HG03342 (cell line): ENCODE results near the gene AKNA.
"Not testable (repeated sequence)": the region's sequence is repeated elsewhere in the genome, so short reads cannot be mapped to it uniquely, and the experiment has no call there.

Experiments used
- ATAC-seq: cut with Tn5 transposase; IDR thresholded peaks from one replicate; pipeline ENCODE4 v1.9.1; 2021; ENCODE audit warnings: mild to moderate bottlenecking, moderate library complexity; ENCODE audit not compliant: unreplicated experiment

Gene AKNA

DNA sequence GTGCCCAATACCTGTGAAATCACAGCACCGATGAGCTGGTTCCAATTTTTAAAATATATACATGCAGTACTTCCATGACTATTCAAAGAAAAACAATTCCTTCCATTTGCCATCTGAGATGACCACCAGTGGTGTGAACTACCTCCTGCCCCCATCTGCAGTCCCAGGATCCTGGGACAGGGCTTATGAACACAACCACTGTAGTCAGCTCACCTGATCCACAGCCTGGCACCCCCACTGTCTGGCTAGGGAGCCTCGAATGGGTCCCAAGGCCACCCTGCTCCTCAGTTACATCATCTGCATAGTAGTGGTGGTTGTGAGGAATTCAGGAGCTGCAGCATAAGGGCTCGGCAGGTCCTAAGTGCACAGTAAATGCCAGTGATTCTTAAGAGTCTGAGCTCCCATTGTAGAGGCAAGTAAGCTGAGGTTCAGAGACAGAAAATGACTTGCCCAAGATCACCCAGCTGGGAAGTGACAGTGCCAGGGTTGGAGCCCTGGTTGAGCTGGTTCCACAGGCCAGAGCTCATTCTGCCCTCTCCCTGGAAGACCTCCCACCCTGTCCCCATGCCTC, 62.0 kb downstream of the AKNA start:
- not testable (repeated sequence) for ATAC-seq

DNA sequence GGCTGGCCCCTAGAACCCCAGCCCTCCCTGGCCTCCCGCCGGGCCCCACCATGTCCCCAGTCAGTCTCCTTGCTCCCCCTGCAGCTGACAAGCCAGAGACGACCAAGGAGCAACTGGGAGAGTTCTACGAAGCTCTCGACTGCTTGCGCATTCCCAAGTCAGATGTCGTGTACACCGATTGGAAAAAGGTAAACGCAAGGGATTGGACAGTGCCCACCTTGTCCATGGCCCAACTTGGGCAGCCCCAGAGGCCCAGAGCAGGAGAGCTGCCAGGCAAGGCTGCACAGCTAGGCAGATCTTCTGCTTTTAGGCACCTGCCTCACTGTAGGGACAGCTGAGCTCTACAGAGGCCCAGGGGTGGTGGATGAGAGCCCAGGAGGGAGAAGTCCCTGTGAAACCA, 62.8 kb downstream of the AKNA start:
- ATAC-seq, result not testable (repeated sequence)

DNA sequence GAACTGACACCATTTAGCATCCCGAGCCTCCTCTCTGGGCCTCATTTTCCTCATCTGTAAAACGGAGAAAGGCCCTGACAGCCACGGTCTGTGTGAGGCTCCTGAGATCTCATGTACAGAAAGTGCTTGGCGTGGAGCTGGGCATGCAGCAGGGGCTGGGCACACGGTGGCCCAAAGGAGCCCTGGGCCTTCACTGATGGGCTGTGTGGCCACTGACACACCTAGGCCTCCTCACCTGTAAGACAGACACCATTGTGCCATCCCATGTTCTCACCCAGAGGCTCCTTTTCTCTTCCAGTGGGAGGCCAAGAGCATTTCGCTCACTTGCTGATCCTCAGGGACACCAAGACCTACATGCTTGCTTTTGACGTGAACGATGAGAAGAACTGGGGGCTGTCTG, 63.3 kb downstream of the AKNA start:
- ATAC-seq, result no peak

DNA sequence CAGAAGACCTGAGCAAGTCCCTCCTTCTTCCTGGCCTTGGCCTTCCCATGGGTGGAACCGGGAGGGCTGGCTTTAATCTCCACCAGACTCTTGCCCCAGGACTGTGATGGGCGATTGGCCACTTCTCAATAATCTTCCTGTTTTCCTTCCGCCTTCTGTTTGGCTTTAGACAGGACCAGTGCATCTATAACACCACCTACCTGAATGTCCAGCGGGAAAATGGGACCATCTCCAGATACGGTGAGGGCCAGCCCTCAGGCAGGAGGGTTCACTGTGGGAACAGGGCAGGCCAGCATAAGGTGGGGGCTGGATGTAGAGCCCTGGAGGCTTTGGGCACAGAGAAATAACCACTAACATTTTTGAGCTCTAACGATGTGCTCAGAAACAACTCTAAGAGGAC, 63.9 kb downstream of the AKNA start:
- not testable (repeated sequence) for ATAC-seq

DNA sequence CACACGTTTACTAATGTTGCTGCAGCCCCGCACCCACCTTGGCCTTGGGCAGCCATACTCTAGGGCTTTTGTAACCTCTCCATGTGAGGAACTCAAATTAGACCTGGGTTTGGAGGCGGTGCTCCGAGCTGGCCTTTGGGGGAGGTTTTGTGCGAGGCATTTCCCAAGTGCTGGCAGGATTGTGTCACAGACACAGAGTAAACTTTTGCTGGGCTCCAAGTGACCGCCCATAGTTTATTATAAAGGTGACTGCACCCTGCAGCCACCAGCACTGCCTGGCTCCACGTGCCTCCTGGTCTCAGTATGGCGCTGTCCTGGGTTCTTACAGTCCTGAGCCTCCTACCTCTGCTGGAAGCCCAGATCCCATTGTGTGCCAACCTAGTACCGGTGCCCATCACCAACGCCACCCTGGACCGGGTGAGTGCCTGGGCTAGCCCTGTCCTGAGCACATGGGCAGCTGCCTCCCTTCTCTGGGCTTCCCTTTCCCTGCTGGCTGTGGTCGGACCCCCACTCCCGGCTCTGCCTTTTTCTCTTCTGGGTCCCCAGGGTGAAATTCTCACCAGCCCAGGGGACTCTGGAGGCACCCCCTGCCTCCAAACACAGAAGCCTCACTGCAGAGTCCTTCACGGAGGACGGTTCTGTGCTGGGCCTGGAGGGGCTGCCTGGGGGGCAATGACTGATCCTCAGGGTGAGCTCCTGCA, 64.8 kb downstream of the AKNA start, which contains the start of gene ORM1:
Gene ORM1, plus strand, starts transcription at position 268 of the 701 bp plus-strand sequence. Its CDS starts 36 bp downstream, at position 304.
- not testable (repeated sequence) for ATAC-seq

DNA sequence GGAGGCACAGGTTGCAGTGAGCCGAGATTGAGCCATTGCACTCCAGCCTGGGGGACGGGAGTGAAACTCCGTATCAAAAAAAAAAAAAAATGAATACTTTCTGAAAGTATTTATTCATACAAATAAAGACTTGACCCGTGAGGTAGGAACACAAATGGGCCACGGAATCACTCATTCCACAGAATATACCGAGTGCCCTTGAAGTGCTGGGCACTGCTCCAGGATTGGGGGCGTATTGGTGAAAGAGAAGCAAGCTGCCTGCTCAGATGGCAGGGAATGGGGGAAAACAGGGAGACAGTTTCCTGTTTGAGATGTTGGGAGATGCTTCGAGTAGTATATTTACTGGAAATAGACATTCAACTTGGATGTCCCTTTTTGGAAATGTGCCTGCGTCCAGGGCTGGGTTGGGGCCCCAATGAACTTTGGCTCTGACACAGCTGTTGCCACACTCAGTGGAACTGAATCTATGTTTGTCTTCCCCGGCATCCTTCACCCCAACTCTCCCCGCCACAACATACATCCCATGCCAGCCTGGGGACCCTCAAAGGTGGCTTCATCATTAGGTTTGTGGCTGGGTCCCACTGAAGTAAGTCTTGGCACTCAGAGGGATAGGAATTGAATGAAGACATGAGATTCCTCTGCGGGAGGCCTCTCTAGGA, 65.5 kb downstream of the AKNA start:
- ATAC-seq, result not testable (repeated sequence)

DNA sequence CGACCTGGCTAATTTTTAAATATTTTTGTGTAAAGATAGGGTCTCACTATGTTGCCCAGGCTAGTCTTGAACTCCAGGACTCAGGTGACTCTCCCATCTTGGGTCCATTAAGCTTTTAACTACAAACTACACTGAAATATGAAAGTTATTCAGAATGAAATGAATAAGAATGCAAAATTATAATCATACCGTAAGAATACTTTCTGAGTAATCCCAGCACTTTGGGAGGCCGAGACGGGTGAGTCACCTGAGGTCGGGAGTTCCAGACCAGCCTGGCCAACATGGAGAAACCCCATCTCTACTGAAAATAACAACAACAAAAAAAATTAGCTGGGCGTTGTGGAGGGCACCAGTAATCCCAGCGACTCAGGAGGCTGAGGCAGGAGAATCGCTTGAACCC, 66.0 kb downstream of the AKNA start:
- no peak for ATAC-seq

DNA sequence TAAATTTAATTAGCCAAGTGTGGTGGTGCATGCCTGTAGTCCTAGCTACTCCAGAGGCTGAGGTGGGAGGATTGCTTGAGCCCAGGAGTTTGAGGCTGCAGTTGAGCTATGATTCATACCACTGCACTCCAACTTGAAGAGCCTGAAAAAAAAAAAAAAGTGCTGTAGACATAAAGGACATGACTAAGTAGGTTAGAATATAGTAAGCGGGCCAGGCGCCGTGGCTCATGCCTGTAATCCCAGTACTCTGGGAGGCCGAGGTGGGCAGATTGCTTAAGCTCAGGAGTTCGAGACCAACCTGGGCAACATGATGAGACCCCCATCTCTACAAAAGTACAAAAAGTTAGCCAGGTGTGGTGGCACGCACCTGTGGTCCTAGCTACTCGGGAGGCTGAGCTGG, 67.1 kb downstream of the AKNA start:
- ATAC-seq, result not testable (repeated sequence)

DNA sequence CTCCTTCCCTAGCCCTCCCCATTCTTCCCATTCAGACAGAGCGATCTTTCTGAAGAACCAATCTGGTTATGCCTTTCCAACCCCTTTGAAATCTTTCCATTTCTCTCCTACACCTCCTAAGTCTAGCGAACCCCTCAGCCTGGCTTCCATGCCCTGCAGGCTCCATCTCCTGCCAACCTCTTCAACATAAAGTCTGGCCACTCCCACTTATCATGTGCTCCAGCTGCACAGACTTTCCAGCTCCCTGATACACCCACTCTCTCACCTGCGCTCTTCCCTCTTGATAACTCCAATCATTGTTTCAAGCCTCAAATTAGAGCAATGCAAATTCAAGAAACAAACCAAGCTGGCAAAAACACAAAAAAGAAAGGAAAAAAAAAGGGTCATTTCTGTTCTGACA, 68.6 kb downstream of the AKNA start:
- ATAC-seq, result no peak

DNA sequence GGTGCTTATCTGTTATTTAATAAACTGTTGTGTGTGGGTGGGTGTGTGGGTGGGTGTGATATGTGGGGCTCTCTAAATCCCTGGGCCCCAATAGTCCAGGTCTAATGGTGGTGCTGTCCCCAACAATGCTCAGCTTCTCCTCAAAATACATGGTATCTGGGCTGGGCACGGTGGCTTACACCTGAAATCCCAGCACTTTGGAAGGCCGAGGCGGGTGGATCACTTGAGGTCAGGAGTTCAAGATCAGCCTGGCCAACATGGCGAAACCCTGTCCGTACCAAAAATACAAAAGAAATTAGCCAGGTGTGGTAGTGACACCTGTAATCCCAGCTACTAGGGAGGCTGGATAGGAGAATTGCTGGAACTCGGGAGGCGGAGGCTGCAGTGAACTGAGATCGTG, 69.4 kb downstream of the AKNA start:
- no peak for ATAC-seq

DNA sequence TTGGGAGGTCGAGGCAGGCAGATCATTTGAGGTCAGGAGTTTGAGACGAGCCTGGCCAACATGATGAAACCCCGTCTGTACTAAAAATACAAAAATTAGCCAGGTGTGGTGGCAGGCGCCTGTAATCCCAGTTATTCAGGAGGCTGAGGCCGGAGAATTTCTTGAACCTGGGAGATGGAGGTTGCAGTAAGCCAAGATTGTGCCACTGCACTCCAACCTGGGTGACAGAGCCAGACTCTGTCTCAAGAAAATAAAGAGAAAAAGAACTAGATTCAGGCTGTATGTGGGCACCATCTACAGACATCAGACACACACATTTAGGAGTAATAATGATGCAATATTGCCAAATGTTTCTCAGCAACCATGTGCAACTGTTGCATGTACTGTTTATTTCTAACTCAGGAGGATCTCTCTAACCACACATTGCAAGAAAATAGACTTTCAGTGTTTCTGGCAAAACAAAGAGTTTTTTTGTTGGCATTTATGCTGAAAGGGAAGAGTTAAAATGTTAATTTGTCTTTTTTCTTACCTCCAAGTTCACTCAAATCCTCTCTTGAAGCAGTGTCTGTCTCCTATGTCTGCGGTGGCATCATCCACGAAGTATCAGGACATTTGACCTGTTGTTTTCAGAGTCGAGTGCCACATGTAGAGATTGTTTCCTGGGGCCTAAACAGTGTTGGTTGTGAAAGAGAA, 70.0 kb downstream of the AKNA start:
- no peak for ATAC-seq

DNA sequence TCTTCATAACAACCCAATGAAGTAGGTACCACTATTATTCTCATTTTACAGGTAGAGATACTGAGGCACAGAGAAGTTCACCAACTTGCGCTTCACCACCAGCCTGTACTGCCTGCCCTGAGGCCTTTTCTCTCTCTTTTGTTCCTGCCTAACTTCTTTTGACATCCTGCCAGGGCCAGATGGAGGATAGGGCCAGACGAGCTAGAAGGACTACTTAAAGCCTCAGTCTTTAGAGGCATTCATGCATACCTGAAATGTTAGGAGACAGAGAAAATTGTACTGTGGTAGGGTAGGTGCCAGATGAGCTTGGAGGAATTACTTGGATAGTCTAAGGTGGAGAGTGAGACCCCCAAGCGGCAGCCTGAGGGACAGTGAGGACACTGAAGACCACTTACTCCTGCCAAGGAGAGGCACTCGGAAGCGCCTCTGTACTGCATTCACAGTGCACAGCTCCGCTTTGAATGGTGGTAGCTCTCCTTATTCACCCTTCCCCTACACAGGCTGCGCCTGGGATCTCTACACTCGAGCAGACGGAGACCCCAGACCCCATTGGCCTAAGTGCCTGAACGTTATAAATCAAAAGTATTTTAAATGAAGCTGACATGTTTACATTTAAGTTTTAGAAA, 71.1 kb downstream of the AKNA start:
- no peak for ATAC-seq

DNA sequence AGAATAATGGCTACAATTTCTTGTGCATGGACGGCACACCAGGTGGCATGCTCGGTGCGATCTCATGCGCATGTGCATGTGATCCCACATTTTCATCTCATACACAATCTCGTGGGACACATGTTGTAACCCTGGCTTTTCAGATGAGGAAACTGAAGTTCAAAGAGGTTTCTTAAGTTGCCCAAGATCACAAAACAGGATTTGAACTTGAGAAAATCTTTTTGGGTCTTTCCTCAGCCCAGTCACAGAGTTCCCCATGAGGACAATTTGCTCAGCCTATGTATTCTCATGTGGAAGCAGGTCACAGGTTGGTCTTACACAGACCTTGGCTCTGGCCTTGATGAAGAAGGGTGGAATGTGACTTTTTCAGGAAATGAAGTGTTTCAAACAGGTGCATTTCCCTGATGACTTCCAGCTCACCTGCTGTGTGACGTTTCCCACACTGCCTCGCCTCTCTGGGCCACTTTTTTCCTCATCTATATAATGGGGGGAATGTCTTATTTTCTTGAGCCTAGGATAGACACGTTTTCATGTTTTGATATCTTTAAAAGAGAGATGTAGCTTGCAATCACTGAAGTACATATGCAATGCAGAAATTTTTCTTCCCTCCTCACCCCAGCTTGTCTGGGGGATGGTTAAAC, 71.9 kb downstream of the AKNA start:
- no peak for ATAC-seq

DNA sequence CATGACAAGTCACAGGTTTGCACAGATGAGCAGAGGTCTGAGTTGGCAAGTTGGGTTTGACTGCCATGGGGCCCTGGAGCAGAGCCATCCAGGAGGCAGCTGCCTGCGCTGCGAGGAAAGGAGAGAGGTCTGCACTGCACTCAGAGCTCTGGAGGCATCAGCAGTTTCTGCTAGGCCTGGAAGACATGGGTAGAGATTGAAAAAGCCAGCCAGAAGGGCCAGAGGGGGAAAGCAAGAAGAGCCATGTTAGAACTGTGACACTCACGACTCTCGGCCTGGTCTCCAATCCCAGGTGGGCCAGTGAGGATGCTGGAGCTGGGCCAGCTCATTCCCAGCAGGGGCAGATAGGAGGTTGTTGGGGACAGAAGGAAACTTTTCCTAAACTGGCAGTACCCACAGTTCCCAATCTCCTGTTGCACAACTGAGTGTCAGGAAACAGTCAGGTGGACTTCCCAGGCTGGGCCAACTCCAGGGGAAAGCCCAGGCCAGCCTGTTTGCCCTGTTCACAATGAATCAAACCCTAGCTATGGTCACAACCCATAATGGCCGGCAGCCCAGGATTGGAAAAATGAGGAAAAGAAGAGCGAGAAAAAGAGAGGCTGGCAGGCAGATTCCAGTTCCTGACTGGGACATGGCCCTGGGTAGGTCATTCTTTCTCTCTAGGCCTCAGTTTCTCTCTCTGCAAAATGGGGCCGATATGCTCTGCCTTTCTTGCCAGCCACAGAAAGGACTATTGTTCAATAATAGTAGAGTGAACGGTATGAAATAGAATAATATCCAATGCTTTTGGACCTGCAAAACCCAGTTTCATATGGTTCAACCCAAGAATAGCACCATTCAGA, 72.7 kb downstream of the AKNA start:
- ATAC-seq, result no peak

DNA sequence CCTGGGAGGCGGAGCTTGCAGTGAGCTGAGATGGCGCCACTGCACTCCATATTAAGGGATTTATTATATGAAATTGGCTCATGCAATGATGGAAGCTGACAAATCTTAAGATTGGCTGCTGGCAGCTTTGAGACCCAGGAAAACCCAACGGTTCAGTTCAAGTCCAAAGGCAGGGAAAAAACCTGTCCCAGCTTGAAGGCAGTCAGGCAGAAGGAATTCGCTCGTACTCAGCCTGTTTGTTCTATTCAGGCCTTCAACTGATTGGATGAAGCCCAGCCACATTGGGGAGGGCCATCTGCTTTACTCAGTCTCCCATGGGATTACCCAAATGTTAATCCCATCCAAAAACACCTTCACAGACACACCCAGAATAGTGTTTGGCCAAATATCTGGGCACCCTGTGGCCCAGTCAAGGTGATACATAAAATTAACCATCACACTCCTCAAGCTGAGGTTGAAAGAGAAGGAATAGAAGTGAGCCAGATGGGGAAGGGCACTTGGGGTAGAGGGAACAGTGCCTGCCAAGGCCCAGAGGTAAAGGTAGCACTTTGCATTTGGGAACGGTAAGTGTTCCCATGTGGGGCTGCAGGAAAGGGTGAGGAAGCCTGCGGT, 73.4 kb downstream of the AKNA start:
- no peak for ATAC-seq

DNA sequence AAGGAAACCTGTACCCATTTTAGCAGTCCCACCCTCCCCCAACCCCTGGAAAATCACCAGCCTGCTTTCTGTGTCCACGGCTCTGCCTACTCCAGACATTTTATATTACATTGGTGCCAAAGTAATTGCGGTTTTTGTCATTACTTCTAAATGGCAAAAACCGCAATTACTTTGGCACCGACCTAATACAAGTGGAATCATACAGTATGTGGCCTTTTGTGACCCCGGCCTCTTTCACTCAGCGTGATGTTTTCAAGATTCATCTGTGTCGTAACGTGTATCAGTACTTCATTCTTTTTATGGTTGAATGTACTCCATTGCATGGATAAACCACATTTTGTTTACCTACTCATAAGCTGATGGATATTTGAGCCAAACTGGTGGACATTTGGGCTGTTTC, 74.6 kb downstream of the AKNA start:
- ATAC-seq, result no peak

DNA sequence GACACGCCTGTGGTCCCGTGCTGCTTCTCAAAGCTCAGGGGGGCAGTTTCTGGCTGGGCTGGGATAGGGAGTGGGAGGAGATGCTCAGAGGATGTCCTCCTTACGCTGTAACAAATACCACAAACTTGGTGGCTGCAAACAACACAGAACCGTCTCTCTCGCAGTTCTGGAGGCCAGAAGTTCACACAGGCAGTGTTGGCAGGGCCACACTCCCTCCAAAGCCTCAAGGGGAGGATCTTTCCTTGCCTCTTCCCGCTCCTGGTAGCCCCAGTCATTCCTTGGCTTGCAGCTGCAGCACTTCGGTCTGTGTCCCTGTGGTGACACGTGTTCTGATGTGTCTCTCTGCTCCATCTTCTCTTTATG, 75.3 kb downstream of the AKNA start:
- no peak for ATAC-seq

DNA sequence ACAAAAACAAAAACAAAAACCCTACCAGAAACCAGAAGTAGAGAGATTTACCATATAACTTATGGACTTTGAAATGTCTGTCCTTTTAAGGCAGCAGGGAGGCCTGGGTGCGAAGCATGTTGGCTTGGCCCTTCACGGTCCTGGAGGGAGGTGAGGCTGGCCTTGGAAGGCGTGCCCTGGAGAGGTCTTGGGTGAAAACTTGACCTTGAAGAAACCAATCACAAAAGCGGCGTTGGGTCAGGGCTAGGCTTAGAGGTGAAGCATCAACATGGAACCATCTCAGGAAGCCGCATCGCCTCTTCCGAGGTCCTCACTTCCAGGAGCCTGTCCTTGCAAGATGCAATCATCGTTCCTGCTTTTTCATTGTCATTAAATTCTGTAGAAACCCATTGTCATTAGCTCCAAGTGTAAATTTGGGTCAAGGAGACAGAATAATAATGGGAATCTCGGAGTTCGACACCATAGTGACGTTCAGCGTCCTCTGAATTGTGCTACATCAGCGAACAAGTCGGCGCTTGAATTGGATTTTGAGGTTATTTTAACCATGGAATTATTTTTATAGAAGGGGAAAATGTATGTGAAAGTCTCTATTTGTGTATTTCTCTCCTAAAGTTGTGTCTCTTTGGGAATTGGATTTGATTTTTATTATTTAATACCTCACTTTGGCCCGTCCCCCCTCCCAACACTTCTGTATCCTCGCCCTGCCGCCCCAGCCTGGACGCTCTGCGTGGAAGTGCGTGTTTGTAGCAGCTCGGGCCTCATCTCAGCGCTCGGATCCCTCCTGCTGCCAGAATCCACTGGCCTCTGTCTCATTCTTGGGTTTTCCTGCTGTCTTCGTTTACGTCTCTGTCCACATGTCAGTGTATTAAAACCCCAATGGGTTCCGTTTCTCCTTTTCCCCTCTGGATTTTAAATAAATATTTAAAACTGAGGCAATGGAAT, 75.9 kb downstream of the AKNA start:
- no peak for ATAC-seq
